ENCODE measurements around the gene PCDHGA1.
A peak's percentile ranks its signal among the peaks of the same experiment; 100 is the strongest.

The PCDHGA1 gene

GRCh38 chr5:141477044-141477575 lies 146.8 kb downstream of the PCDHGA1 start:
- no peak for DNase-seq
- POLR2A ChIA-PET, result no interaction called here
- 21% methylated on average over 23 of the region's 24 CpGs for WGBS (ENCODE audit: insufficient coverage)
- Histone ChIP-seq H3K4me3 (ENCODE audit: control insufficient read depth in 1 of 7, extremely low read depth in 1 of 7, insufficient read depth in 4 of 7, low read depth in 2 of 7, low read length in 6 of 7) (peak overlapping the region in 4 of 7 experiments; percentile 62 to 87 (median 74)), H3K4me1 (ENCODE audit: control extremely low read depth in 1 of 4, control insufficient read depth in 4 of 4, insufficient read depth in 4 of 4, low read length in 3 of 4) (peaks cover 11 to 23% (median 16%) of the 10 kb centered on the region in 4 experiments), H3K36me3 (ENCODE audit: control insufficient read depth in 4 of 4, insufficient read depth in 4 of 4, low read length in 3 of 4) (no peaks in the 10 kb centered on the region), H3K9me3 (ENCODE audit: control extremely low read depth in 1 of 5, control insufficient read depth in 4 of 5, insufficient read depth in 2 of 5, low read depth in 1 of 5, low read length in 4 of 5) (no peaks in the 10 kb centered on the region), H3K27me3 (replicated peaks in 2 of 5; ENCODE audit: control insufficient read depth in 4 of 5, insufficient read depth in 5 of 5, low read length in 4 of 5) (peaks cover 18 to 70% (median 30%) of the 10 kb centered on the region in 5 experiments), H3K27ac (ENCODE audit: insufficient read depth in 1 of 2, low read depth in 1 of 2, low read length in 2 of 2, poor library complexity in 1 of 2, severe bottlenecking in 2 of 2) (no peak overlapping the region)
- CTCF ChIA-PET, result interaction anchor here (0.7 to 2.1 kb wide), 10 partner anchors 17 to 81 kb away, joined by 3 to 10 read pairs (median 4); partner anchors contain the start of gene PCDHGA10

DNA sequence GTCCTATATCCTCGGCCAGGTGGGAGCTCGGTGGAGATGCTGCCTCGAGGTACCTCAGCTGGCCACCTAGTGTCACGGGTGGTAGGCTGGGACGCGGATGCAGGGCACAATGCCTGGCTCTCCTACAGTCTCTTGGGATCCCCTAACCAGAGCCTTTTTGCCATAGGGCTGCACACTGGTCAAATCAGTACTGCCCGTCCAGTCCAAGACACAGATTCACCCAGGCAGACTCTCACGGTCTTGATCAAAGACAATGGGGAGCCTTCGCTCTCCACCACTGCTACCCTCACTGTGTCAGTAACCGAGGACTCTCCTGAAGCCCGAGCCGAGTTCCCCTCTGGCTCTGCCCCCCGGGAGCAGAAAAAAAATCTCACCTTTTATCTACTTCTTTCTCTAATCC lies 147.5 kb downstream of the PCDHGA1 start:
- Histone ChIP-seq H3K4me3 (ENCODE audit: control insufficient read depth in 1 of 7, extremely low read depth in 1 of 7, insufficient read depth in 4 of 7, low read depth in 2 of 7, low read length in 6 of 7) (no peak overlapping the region), H3K4me1 (ENCODE audit: control extremely low read depth in 1 of 4, control insufficient read depth in 4 of 4, insufficient read depth in 4 of 4, low read length in 3 of 4) (peaks cover 11 to 23% (median 16%) of the 10 kb centered on the region in 4 experiments), H3K27ac (ENCODE audit: insufficient read depth in 1 of 2, low read depth in 1 of 2, low read length in 2 of 2, poor library complexity in 1 of 2, severe bottlenecking in 2 of 2) (no peak overlapping the region), H3K9me3 (ENCODE audit: control extremely low read depth in 1 of 5, control insufficient read depth in 4 of 5, insufficient read depth in 2 of 5, low read depth in 1 of 5, low read length in 4 of 5) (no peaks in the 10 kb centered on the region), H3K36me3 (ENCODE audit: control insufficient read depth in 4 of 4, insufficient read depth in 4 of 4, low read length in 3 of 4) (no peaks in the 10 kb centered on the region), H3K27me3 (replicated peaks in 2 of 5; ENCODE audit: control insufficient read depth in 4 of 5, insufficient read depth in 5 of 5, low read length in 4 of 5) (peaks cover 18 to 75% (median 30%) of the 10 kb centered on the region in 5 experiments)
- POLR2A ChIA-PET, result no interaction called here
- CTCF ChIA-PET, result interaction anchor here (0.7 to 1.8 kb wide), 5 partner anchors 9 to 65 kb away, joined by 3 to 5 read pairs (median 3); partner anchors contain the start of gene PCDHGA10
- WGBS (ENCODE audit: insufficient coverage), result 39% methylated on average over 13 of the region's 13 CpGs
- DNase-seq, result no peak

DNA sequence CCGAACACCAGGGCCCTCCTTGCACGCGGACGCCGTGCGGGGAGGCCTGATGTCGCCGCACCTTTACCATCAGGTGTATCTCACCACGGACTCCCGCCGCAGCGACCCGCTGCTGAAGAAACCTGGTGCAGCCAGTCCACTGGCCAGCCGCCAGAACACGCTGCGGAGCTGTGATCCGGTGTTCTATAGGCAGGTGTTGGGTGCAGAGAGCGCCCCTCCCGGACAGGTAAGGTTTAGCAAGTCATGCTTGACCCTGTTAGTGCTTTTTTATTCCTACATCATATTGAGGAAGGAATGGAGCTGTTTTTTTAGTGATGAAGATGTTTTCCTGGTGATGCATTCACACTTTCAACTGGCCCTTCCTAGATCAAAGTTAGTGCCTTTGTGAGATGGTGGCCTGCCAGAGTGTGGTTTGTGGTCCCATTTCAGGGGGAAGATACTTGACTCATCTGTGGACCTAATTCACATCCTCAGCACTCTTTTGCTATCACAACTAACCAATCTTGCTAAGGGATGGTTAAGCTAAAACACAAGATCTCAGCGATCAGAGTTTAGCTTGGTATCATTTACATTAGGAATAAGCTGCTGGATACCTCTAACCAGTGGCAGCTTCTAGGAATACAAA lies 148.1 kb downstream of the PCDHGA1 start:
- Histone ChIP-seq H3K4me1 (ENCODE audit: control extremely low read depth in 1 of 4, control insufficient read depth in 4 of 4, insufficient read depth in 4 of 4, low read length in 3 of 4) (peaks cover 11 to 23% (median 16%) of the 10 kb centered on the region in 4 experiments), H3K4me3 (ENCODE audit: control insufficient read depth in 1 of 7, extremely low read depth in 1 of 7, insufficient read depth in 4 of 7, low read depth in 2 of 7, low read length in 6 of 7) (no peak overlapping the region), H3K9me3 (ENCODE audit: control extremely low read depth in 1 of 5, control insufficient read depth in 4 of 5, insufficient read depth in 2 of 5, low read depth in 1 of 5, low read length in 4 of 5) (no peaks in the 10 kb centered on the region), H3K36me3 (ENCODE audit: control insufficient read depth in 4 of 4, insufficient read depth in 4 of 4, low read length in 3 of 4) (no peaks in the 10 kb centered on the region), H3K27me3 (replicated peaks in 2 of 5; ENCODE audit: control insufficient read depth in 4 of 5, insufficient read depth in 5 of 5, low read length in 4 of 5) (peaks cover 18 to 81% (median 36%) of the 10 kb centered on the region in 5 experiments), H3K27ac (ENCODE audit: insufficient read depth in 1 of 2, low read depth in 1 of 2, low read length in 2 of 2, poor library complexity in 1 of 2, severe bottlenecking in 2 of 2) (no peak overlapping the region)
- no peak for DNase-seq
- 38% methylated on average over 12 of the region's 20 CpGs for WGBS (ENCODE audit: insufficient coverage)
- POLR2A ChIA-PET, result no interaction called here
- CTCF ChIA-PET, result interaction anchor here (0.9 to 1.8 kb wide), 5 partner anchors 9 to 48 kb away, joined by 3 to 5 read pairs (median 3); partner anchors contain the start of gene PCDHGA12

- DNase-seq, result no peak
- POLR2A ChIA-PET, result no interaction called here
- Histone ChIP-seq H3K4me1 (ENCODE audit: control extremely low read depth in 1 of 4, control insufficient read depth in 4 of 4, insufficient read depth in 4 of 4, low read length in 3 of 4) (peaks cover 11 to 30% (median 18%) of the 10 kb centered on the region in 4 experiments), H3K27me3 (replicated peaks in 2 of 5; ENCODE audit: control insufficient read depth in 4 of 5, insufficient read depth in 5 of 5, low read length in 4 of 5) (peaks cover 16 to 94% (median 43%) of the 10 kb centered on the region in 5 experiments), H3K27ac (ENCODE audit: insufficient read depth in 1 of 2, low read depth in 1 of 2, low read length in 2 of 2, poor library complexity in 1 of 2, severe bottlenecking in 2 of 2) (no peak overlapping the region), H3K36me3 (ENCODE audit: control insufficient read depth in 4 of 4, insufficient read depth in 4 of 4, low read length in 3 of 4) (no peaks in the 10 kb centered on the region), H3K4me3 (ENCODE audit: control insufficient read depth in 1 of 7, extremely low read depth in 1 of 7, insufficient read depth in 4 of 7, low read depth in 2 of 7, low read length in 6 of 7) (no peak overlapping the region), H3K9me3 (ENCODE audit: control extremely low read depth in 1 of 5, control insufficient read depth in 4 of 5, insufficient read depth in 2 of 5, low read depth in 1 of 5, low read length in 4 of 5) (no peaks in the 10 kb centered on the region)
- CTCF ChIA-PET, result interaction anchor here (1.3 to 1.8 kb wide), 2 partner anchors 10 to 84 kb away, joined by 3 to 4 read pairs; no protein-coding TSS in a partner anchor
These were observed 149.5 kb downstream of the PCDHGA1 start for GRCh38 chr5:141479776-141480175.

GRCh38 chr5:141483902-141484301 lies 153.6 kb downstream of the PCDHGA1 start:
- CTCF ChIA-PET, result interaction anchor here (0.8 to 3.3 kb wide), 6 partner anchors 10 to 70 kb away, joined by 3 to 14 read pairs (median 3); partner anchors contain the start of gene PCDHGA12
- H3K27me3 ChIP-seq (replicated peaks in 2 of 5; ENCODE audit: control insufficient read depth in 4 of 5, insufficient read depth in 5 of 5, low read length in 4 of 5), result peaks cover 7 to 91% (median 31%) of the 10 kb centered on the region in 5 experiments

GRCh38 chr5:141484310-141484640 lies 154.0 kb downstream of the PCDHGA1 start:
- Histone ChIP-seq H3K27me3 (replicated peaks in 2 of 5; ENCODE audit: control insufficient read depth in 4 of 5, insufficient read depth in 5 of 5, low read length in 4 of 5) (peaks cover 7 to 93% (median 31%) of the 10 kb centered on the region in 5 experiments), H3K4me1 (ENCODE audit: control extremely low read depth in 1 of 4, control insufficient read depth in 4 of 4, insufficient read depth in 4 of 4, low read length in 3 of 4) (peaks cover 0 to 14% (median 5%) of the 10 kb centered on the region in 4 experiments), H3K4me3 (ENCODE audit: control insufficient read depth in 1 of 7, extremely low read depth in 1 of 7, insufficient read depth in 4 of 7, low read depth in 2 of 7, low read length in 6 of 7) (peak overlapping the region in 5 of 7 experiments; percentile 9 to 61 (median 44)), H3K27ac (ENCODE audit: insufficient read depth in 1 of 2, low read depth in 1 of 2, low read length in 2 of 2, poor library complexity in 1 of 2, severe bottlenecking in 2 of 2) (no peak overlapping the region), H3K9me3 (ENCODE audit: control extremely low read depth in 1 of 5, control insufficient read depth in 4 of 5, insufficient read depth in 2 of 5, low read depth in 1 of 5, low read length in 4 of 5) (peaks cover 0 to 4% (median 3%) of the 10 kb centered on the region in 5 experiments), H3K36me3 (ENCODE audit: control insufficient read depth in 4 of 4, insufficient read depth in 4 of 4, low read length in 3 of 4) (no peaks in the 10 kb centered on the region)
- 35% methylated on average over 3 of the region's 4 CpGs for WGBS (ENCODE audit: insufficient coverage)
- ChIA-PET CTCF (interaction anchor here (0.8 to 3.3 kb wide), 6 partner anchors 9 to 70 kb away, joined by 3 to 14 read pairs (median 4); partner anchors contain the start of genes PCDHGA12 and PCDHGC3), POLR2A (no interaction called here)
- DNase-seq, result no peak

More at GRCh38 chr5:141483902-141484301, 153.6 kb downstream of the PCDHGA1 start:
- Histone ChIP-seq H3K27ac (ENCODE audit: insufficient read depth in 1 of 2, low read depth in 1 of 2, low read length in 2 of 2, poor library complexity in 1 of 2, severe bottlenecking in 2 of 2) (no peak overlapping the region), H3K36me3 (ENCODE audit: control insufficient read depth in 4 of 4, insufficient read depth in 4 of 4, low read length in 3 of 4) (no peaks in the 10 kb centered on the region), H3K9me3 (ENCODE audit: control extremely low read depth in 1 of 5, control insufficient read depth in 4 of 5, insufficient read depth in 2 of 5, low read depth in 1 of 5, low read length in 4 of 5) (peaks cover 0 to 4% (median 3%) of the 10 kb centered on the region in 5 experiments), H3K4me3 (ENCODE audit: control insufficient read depth in 1 of 7, extremely low read depth in 1 of 7, insufficient read depth in 4 of 7, low read depth in 2 of 7, low read length in 6 of 7) (no peak overlapping the region), H3K4me1 (ENCODE audit: control extremely low read depth in 1 of 4, control insufficient read depth in 4 of 4, insufficient read depth in 4 of 4, low read length in 3 of 4) (peaks cover 0 to 14% (median 5%) of the 10 kb centered on the region in 4 experiments)
- no peak for DNase-seq
- POLR2A ChIA-PET, result no interaction called here
- WGBS (ENCODE audit: insufficient coverage), result 26% methylated on average over 2 of the region's 3 CpGs

Data from common myeloid progenitor, CD34-positive (primary cell).